SK-N-DZ (cell line): Measurements from ENCODE around the gene SMKR1.

Source experiments
- small RNA-seq, 2 experiments: library from RNA; depleted of rRNA; stranded (forward); fragments of <200 nt; gene quantifications; one replicate each; pipeline ENCODE3, GENCODE V24; 2014

Gene SMKR1

Small RNA genes lying within 50 kb of the gene (small RNA-seq; reads per million reads assigned to genes)
- 0 to 0.03 reads per million in 2 experiments for gene RNU1-72P
- gene SNRPGP3 = 0 reads per million in 2 experiments
